ENCODE data around the gene KCNMA1.

- no peak for TF ChIP-seq EP300 (IDR thresholded peaks at IDR 0.05; ENCODE audit: low read depth)
- no peak for TF ChIP-seq POLR2A (IDR thresholded peaks at IDR 0.05)
- no peak for TF ChIP-seq POLR2AphosphoS5 (IDR thresholded peaks at IDR 0.05)
- no peak for TF ChIP-seq CTCF (IDR thresholded peaks at IDR 0.05)
Measured at GRCh38 chr10:77377678-77378352, 259.8 kb downstream of the KCNMA1 start.
